HL-60 (cell line): ENCODE data around the gene C10orf105.

ENCODE experiments used
- CTCF ChIP-seq: IDR thresholded peaks from one replicate; pipeline ENCODE4 v1.5.1; 2011; ENCODE audit warnings: low read length, control low read depth, inconsistent platforms; ENCODE audit not compliant: insufficient read depth
- POLR2AphosphoS5 ChIP-seq: IDR thresholded peaks from 2 replicates; pipeline ENCODE4 v1.6.1; 2012; ENCODE audit warnings: low read depth
- REST ChIP-seq: IDR thresholded peaks from 2 replicates; pipeline ENCODE4 v1.6.1; 2012; ENCODE audit warnings: low read depth; ENCODE audit not compliant: insufficient replicate concordance

DNA sequence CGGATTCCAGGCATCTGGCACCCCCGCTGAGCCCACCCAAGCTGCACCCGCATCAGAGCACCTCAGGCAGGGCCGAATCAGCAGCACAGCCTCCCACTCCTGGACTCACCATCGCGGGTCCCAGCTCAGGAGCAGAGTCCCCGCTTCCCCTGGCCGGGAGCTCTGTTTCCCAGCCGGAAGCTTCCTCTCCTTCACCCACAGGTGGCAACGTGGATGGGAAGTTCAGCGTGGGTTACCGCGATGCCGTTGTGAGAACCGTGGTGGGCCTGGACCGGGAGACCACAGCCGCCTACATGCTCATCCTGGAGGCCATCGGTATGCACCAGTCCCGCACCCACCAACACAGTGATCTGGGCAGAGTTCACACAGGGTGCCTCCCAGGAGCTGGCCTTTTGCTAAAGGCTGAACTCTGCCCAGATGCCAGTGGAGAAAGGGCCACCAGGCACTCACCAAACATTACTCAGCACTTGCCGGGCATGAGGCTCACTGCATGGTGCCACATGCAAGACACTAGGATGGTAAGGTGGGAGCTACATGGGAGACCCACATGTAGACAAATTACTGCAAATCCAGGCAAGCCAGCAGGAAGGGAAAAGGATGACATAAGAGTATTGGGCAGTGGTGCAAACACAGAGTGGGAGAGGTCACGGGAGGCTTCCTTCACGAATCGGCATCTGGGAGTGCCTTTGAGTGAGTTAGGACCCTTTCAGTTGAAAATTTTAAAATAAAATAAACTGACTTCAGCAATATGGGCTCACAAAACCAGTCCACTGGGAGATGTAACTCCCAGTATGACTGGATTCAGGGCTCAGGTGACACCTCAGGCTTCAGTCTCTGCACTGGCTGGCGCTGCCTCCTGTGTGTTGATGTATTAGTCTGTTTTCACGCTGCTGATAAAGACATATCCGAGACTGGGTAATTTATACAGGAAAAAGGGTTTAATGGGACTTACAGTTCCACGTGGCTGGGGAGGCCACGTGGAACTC is 10.4 kb downstream of the C10orf105 start:
- TF ChIP-seq CTCF, result no peak
- TF ChIP-seq REST, result no peak
- TF ChIP-seq POLR2AphosphoS5, result no peak
